ENCODE measurements around the gene C14orf132. TPM values are rescaled to one million over a fixed set of nuclear protein-coding genes. Genes with fewer than 3 reads are reported as not detected.

The C14orf132 gene
- total RNA-seq, 1 donor from 2014 or later: 3.5 TPM

DNA sequence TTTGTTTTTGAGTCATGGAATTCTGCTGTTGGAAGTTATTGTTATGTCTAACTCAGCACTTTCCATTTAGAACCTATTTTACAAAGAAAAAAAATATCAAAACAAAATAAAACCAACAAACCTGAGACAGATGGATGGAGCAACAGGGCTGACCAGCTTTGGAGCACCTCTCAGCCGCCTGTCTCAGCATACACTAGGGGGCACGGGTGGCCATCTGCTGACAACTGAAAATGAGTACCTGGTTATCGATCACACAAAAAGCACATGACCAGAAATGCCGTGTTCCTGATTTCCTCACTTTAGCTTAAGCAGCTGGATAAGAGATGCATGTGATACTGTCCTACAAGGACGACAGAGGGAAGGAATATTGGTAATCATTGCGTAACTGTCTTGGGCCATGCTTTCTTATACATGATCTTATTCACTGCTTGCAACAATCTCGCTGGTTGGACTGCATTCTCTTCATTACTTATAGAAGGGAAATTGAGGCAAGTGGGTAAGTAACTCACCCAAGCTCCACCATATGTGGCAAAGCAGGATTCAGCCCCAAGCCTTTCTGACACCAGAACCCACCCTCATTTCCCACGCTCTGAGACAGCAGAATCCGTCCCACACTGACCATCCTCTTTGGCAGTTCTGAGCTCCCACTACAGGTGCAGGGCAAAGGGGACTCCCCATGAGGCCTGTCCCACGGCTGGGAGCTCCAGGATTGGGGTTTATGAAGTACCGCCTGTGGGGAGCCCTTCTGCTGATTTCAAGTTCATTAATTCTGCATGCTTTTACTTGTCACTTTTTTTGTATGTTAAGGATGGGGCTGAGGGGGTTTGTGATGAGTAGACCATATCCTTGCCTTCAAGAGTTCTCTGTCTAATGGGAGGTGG lies 43.5 kb downstream of the C14orf132 start:
- DNase-seq (ENCODE audit: low read depth in 2 of 2): no peak

DNA sequence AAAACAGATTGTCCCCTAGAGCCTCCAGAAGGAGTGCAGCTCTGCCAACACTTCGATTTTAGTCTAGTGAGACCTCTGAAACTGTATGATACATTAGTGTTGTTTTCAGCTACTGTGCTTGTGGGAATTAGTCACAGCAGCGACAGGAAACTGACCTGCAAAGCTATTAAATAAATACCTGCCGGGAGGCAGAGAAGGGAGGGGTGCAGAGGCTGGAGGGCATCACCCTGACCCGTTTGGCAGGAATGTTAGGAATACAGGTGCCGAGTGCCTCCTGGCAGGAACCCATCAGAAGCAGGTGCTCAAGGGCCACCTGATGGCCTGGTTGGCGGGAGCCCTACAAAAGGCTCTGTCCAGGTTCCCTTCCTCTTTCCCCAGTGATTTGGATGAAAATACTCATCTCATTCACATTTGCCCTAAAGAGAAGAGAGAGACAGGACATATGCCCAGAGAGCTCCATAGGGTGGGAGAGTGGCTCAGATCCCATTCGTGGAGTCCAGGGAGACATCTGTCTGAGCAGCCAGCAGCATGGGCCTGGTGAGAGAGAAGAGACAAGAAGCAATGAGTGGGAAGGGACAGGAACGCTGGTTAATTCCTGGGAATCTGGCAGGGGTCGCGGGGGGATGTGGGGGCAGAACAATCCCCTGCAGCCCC lies 44.6 kb downstream of the C14orf132 start:
- DNase-seq (ENCODE audit: low read depth in 2 of 2): no peak

- DNase-seq (ENCODE audit: low read depth in 2 of 2): no peak
These were observed 45.6 kb downstream of the C14orf132 start for GRCh38 chr14:96084796-96085195.

- DNase-seq (ENCODE audit: low read depth in 2 of 2): peak in 1 of 2 donors; percentile 40
These were observed 46.2 kb downstream of the C14orf132 start for GRCh38 chr14:96085369-96085768.

DNA sequence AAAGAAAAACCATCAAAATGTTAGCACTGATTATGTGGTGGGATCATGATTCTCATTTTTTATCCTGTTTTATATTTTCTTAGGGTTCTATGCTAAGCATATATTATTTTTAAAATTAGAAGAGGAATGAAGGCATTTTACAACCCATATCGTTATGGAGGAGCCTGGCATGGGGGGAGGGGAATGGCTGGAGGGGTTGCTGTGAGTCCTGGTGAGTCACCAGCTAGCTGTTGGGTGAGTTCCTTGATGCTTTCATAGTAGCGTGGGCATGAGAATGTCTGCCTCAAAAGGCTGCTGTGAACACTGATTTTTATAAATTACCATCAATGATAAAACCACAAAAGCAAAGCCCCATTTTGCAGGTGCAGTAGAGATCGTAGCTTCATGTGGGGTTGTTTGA lies 46.9 kb downstream of the C14orf132 start:
- DNase-seq (ENCODE audit: low read depth in 2 of 2): peak in 1 of 2 donors; percentile 14

DNA sequence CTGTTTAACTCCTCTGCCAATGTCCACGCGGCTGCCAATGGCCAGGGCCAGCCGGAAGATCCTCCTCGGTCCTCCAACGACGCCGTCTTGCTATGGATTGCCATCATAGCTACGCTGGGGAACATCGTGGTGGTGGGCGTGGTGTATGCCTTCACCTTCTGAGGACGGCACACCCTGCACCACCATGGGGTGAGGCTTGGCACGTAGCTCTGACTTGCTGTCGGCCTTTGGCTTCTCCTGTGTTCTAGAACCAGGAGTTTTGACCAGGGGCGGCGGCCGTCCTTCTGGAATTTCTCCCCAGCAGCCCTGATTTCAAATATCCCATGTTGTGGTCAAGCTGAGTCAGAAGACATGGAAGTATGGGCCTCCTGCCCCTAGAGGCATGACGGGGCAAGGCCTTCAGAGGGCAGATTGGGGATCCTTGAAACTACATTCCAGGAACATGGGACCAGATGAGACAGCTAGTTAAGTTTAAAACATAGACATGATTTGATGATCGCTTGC lies 47.5 kb downstream of the C14orf132 start:
- DNase-seq (ENCODE audit: low read depth in 2 of 2): no peak

- no peak for DNase-seq (ENCODE audit: low read depth in 2 of 2)
These were observed 48.9 kb downstream of the C14orf132 start for GRCh38 chr14:96088074-96088473.

- DNase-seq (ENCODE audit: low read depth in 2 of 2): no peak
These were observed 49.3 kb downstream of the C14orf132 start for GRCh38 chr14:96088481-96088880.

- no peak for DNase-seq (ENCODE audit: low read depth in 2 of 2)
These were observed 49.7 kb downstream of the C14orf132 start for GRCh38 chr14:96088911-96089310.

GRCh38 chr14:96089401-96089800 lies 50.2 kb downstream of the C14orf132 start:
- no peak for DNase-seq (ENCODE audit: low read depth in 2 of 2)

DNA sequence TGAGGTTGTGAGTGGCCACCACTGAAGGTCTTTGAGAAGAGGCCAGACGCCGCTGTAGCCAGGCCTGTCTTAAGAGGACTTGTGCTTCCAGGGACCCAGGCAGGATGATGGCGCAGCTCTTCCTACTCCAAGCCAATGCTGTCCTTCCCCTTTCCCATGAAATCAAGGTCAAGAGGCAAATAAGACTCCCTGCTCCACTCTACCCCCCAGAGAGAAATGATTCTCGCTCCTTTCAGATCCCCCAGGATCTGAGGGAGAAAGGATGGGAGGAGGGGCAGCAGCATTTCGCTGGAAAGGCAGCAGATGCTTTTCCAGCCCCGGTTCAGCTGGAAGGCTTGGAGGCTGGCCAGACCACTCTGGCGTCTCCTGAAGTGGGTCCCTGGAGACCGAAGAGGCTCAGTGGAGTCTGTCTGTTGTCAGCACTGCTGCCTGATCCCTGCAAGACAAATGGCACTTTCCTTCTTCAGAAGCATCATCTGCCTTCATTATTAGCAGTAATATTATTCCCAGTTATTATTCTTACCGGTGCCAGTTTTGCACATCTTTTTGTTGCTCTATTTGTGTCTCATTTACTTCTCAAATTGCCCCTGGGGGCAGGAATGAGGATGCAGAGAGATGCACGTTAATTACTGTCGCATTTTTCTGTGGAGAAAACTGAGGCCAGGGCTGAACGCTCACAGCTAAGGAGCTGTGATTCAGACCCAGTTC lies 51.4 kb downstream of the C14orf132 start:
- DNase-seq (ENCODE audit: low read depth in 2 of 2): no peak

GRCh38 chr14:96091149-96091693 lies 52.1 kb downstream of the C14orf132 start:
- DNase-seq (ENCODE audit: low read depth in 2 of 2): no peak

DNA sequence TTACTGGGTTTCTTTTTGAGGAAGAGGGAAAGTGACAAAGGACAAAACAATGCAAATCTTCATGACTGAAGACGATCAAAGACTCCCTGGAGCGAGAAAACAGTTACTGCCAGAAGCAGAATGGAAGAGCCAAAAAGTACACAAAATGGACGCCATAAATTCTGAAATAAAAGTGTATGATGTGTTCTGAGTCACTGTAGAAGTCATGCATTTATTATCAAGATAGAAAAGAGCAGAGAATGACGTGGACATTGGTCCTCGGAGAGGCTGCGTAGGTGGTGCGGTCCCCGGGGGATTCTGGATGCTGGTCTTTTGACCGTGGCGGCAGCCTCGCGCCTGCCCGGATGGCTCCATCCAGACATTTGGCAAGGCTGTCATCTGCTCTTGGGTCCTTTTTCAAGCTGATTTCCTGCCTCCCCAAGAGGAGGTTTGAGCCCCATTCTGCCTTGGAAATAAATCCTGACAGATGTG lies 52.8 kb downstream of the C14orf132 start:
- no peak for DNase-seq (ENCODE audit: low read depth in 2 of 2)

GRCh38 chr14:96092936-96093335 lies 53.8 kb downstream of the C14orf132 start:
- no peak for DNase-seq (ENCODE audit: low read depth in 2 of 2)

GRCh38 chr14:96094211-96094610 lies 55.0 kb downstream of the C14orf132 start:
- no peak for DNase-seq (ENCODE audit: low read depth in 2 of 2)

DNA sequence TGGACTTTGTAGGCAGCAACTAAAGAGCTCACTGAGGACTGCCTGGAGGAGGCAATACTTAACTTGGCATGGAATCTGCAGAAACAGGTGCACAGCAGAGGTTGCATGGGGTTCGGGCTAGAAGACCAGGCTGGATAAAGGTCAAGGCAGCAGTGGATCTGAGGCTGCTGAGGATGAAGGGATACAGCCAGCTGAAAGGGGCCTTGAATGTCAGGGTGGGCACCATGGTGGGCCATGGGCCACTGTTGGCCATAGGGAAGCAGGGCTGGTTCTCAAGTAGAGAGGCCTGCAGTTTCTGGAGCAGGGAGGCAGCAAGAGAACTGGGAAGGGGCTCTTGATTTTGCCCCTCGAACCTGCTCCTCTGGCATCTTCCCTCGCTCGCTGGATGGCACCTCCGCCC lies 55.5 kb downstream of the C14orf132 start:
- DNase-seq (ENCODE audit: low read depth in 2 of 2): no peak

DNA sequence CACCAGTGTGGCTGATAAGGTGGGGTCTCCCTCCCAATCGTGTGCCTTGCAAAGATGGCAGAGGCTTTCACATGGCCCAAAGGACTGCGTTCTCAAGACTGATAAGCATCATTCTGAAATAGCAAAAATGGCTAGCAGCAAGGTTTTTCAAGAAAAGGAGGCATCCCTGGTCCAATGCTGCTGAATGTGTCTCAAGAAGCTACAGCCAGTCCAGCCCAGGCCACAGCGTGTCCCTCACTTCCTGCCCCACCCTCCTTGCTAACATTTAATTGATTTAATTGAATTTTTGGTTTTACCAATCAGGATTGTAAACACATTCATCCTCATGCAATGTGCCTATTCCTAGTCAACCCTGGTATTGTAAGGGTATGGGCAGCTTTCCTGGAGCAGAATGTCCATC lies 55.9 kb downstream of the C14orf132 start:
- DNase-seq (ENCODE audit: low read depth in 2 of 2): no peak

DNA sequence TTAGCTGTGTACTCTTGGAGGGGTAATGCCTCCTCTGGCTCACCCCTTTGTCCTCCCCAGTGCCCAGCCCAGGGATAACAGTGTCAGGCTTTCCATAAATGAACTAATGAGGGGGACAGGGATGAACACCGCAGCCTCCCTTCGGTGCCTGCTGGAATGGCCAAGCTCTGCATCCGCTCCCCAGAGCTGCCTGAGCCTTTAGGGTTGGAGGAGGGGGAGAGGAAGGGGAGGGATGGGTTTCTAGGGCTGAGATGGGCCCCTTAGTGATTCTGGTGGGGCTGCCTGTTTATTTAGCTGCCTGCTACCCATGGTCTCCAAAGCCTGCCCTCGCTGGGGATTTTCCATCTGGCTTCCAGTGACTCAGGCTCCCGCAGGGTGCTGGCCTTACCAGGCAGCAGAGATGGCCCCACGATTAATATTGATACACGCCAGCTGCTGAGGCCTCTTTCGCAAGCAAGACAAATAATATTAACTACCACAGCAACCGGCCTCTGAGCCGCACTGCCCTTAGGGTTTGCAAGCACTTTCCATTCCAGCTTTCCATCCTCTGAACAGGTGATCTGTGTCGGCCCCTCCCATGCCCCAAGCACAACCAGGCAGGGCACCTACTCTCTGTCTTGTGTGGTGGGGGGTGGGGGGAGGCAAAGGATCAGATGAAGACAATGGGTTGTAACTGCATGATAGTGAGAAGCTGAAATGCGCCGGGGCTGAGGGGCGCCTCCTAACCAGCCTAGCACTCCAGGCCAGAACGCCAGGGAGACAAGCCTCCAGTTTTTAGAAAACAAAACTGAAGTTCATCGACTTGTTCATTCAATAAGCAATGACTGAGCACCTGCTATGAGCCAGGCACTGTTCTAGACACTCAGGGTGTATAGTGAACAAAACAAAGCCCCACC lies 56.7 kb downstream of the C14orf132 start:
- no peak for DNase-seq (ENCODE audit: low read depth in 2 of 2)

DNA sequence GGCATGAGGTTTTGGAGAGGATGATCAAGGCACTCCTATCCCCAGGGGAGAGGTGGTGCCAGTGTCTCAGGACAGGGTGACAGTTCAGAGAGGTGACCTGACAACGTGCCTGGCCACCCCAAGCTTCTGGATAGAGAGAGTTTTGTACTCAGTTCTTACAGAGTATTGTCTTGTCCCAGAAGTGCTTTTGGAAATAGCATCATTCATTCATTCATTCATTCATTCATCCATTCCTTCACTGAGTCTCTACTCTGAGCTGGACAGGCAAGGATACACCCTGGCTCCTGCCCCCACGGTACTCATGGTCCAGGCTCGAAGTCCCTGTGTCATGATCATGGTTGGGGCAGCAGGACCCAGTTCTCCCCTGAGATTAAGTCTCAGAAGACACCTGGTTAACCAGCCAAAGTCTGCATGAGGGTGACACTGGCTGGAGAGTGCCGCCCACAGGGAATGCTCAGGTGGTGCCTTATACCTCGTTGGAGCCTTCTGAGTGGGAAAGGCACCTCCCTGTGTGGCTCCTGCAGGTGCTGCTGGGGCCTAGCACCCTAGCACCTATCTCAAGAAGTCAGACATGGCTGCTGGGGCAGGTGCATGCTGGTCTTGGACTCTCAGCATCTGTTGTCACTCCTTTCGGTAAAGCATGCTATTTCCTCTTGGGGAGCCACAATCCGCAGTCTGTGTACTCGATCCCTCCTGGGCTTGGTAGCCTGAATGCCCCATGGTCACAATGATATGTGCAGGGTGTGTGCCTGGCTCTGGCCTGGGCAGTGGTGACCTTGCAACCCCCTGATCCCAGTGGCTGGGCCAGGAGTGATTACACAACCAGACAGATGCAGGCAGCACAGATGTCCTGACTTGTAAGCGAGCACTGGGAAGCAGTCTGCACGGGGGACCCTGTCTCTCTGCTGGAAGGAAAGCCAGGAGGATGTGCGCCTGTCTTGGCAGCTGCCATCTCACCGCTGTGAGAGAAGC lies 57.8 kb downstream of the C14orf132 start:
- DNase-seq (ENCODE audit: low read depth in 2 of 2): no peak

Data from dermis microvascular lymphatic vessel endothelial cell (primary cell).